SH-SY5Y (cell line): ENCODE data around the gene PFN1.

Experiments
- GATA2 ChIP-seq: IDR thresholded peaks from 2 replicates; pipeline ENCODE4 v1.6.1; 2011; ENCODE audit warnings: mild to moderate bottlenecking, low read depth, low read length
- GATA3 ChIP-seq: IDR thresholded peaks from 2 replicates; pipeline ENCODE4 v1.6.1; 2011; ENCODE audit warnings: low read depth, mild to moderate bottlenecking, low read length, moderate library complexity

DNA sequence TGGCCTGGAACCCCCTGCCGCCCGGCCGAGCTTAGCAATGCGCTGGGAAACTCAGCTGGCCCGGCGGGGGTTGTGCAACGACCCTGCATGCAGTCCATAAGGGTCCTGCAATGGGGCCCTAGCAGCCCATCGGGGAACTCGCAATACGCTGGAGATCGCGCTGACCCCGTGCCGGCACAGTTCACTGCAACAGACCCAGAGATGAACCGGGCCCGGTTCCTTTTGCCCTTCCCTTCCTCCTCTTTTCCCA, 8.9 kb downstream of the PFN1 start:
- TF ChIP-seq GATA3 (no peak), GATA2 (no peak)
